ENCODE data around the gene AGAP1.

Gene AGAP1

DNA sequence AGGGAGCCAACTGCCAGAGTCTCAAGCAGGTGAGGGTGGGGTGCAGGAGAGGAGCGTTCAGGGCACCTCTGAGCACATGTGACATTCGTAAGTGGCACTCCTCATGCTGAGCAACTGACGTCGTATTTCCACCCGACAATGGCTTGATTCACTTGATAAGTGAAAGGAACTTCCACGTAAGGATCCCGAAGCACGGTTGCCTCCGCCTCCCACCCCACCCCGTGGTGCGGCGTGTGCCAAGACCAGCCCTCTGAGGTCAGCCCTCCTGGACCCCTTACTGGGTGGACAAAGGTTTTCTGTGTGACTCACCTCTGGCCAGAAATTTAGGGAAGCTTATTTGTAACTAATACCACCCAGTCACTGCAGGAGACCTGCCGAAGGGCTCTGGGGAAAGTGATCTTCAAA lies 59.9 kb downstream of the AGAP1 start:
- Histone ChIP-seq H3K4me3 (ENCODE audit: low read depth in 1 of 2, low read length in 2 of 2) (no peak overlapping the region), H3K36me3 (ENCODE audit: control insufficient read depth in 1 of 2, insufficient read depth in 2 of 2, low read length in 2 of 2) (no peaks in the 10 kb centered on the region), H3K27ac (ENCODE audit: low read length) (no peak overlapping the region), H3K4me1 (ENCODE audit: control insufficient read depth in 1 of 2, insufficient read depth in 2 of 2, low read length in 2 of 2) (peaks cover 10 to 22% of the 10 kb centered on the region in 2 donors), H3K27me3 (ENCODE audit: low read depth, low read length) (no peaks in the 10 kb centered on the region), H3K9me3 (ENCODE audit: control insufficient read depth in 1 of 2, low read length in 2 of 2) (no peaks in the 10 kb centered on the region)

GRCh38 chr2:235554385-235554784 lies 60.5 kb downstream of the AGAP1 start:
- H3K27ac ChIP-seq (ENCODE audit: low read length) = no peak overlapping the region
- H3K4me3 ChIP-seq (ENCODE audit: low read depth in 1 of 2, low read length in 2 of 2) = no peak overlapping the region
- no peaks in the 10 kb centered on the region for H3K36me3 ChIP-seq (ENCODE audit: control insufficient read depth in 1 of 2, insufficient read depth in 2 of 2, low read length in 2 of 2)
- no peaks in the 10 kb centered on the region for H3K27me3 ChIP-seq (ENCODE audit: low read depth, low read length)
- H3K9me3 ChIP-seq (ENCODE audit: control insufficient read depth in 1 of 2, low read length in 2 of 2) = no peaks in the 10 kb centered on the region
- peaks cover 10 to 22% of the 10 kb centered on the region in 2 donors for H3K4me1 ChIP-seq (ENCODE audit: control insufficient read depth in 1 of 2, insufficient read depth in 2 of 2, low read length in 2 of 2)

- Histone ChIP-seq H3K4me1 (ENCODE audit: control insufficient read depth in 1 of 2, insufficient read depth in 2 of 2, low read length in 2 of 2) (peaks cover 10 to 22% of the 10 kb centered on the region in 2 donors), H3K36me3 (ENCODE audit: control insufficient read depth in 1 of 2, insufficient read depth in 2 of 2, low read length in 2 of 2) (no peaks in the 10 kb centered on the region), H3K27ac (ENCODE audit: low read length) (no peak overlapping the region), H3K9me3 (ENCODE audit: control insufficient read depth in 1 of 2, low read length in 2 of 2) (no peaks in the 10 kb centered on the region), H3K4me3 (ENCODE audit: low read depth in 1 of 2, low read length in 2 of 2) (no peak overlapping the region), H3K27me3 (ENCODE audit: low read depth, low read length) (no peaks in the 10 kb centered on the region)
These were observed 61.1 kb downstream of the AGAP1 start for GRCh38 chr2:235554936-235555335.

GRCh38 chr2:235555371-235555770 lies 61.5 kb downstream of the AGAP1 start:
- H3K9me3 ChIP-seq (ENCODE audit: control insufficient read depth in 1 of 2, low read length in 2 of 2) = no peaks in the 10 kb centered on the region
- peaks cover 10 to 22% of the 10 kb centered on the region in 2 donors for H3K4me1 ChIP-seq (ENCODE audit: control insufficient read depth in 1 of 2, insufficient read depth in 2 of 2, low read length in 2 of 2)
- no peak overlapping the region for H3K4me3 ChIP-seq (ENCODE audit: low read depth in 1 of 2, low read length in 2 of 2)
- H3K27me3 ChIP-seq (ENCODE audit: low read depth, low read length) = no peaks in the 10 kb centered on the region
- H3K27ac ChIP-seq (ENCODE audit: low read length) = no peak overlapping the region
- no peaks in the 10 kb centered on the region for H3K36me3 ChIP-seq (ENCODE audit: control insufficient read depth in 1 of 2, insufficient read depth in 2 of 2, low read length in 2 of 2)

DNA sequence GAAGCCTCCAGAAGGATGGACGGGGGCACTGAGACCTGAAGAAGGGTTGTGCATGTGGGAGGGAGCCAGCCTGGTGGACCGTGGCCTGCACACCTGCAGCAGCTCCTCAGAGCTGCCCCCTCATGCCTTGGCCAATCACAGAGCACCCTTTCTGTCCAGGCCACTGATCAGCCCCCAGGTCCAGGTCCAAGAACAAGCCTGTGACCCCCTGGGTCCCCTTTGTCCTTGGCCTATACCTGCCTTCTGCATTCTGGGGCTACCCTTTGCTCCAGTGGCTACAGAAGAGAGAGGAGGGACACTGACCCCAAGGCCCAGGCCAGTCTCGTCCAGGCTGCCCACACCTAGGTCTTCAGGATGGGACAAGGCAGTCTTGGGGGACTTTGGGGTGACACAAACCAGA lies 62.2 kb downstream of the AGAP1 start:
- Histone ChIP-seq H3K4me1 (ENCODE audit: control insufficient read depth in 1 of 2, insufficient read depth in 2 of 2, low read length in 2 of 2) (peaks cover 10 to 22% of the 10 kb centered on the region in 2 donors), H3K27me3 (ENCODE audit: low read depth, low read length) (no peaks in the 10 kb centered on the region), H3K27ac (ENCODE audit: low read length) (no peak overlapping the region), H3K4me3 (ENCODE audit: low read depth in 1 of 2, low read length in 2 of 2) (no peak overlapping the region), H3K9me3 (ENCODE audit: control insufficient read depth in 1 of 2, low read length in 2 of 2) (no peaks in the 10 kb centered on the region), H3K36me3 (ENCODE audit: control insufficient read depth in 1 of 2, insufficient read depth in 2 of 2, low read length in 2 of 2) (no peaks in the 10 kb centered on the region)

- peaks cover 6 to 17% of the 10 kb centered on the region in 2 donors for H3K4me1 ChIP-seq (ENCODE audit: control insufficient read depth in 1 of 2, insufficient read depth in 2 of 2, low read length in 2 of 2)
- H3K27me3 ChIP-seq (ENCODE audit: low read depth, low read length) = no peaks in the 10 kb centered on the region
- no peak overlapping the region for H3K4me3 ChIP-seq (ENCODE audit: low read depth in 1 of 2, low read length in 2 of 2)
- no peaks in the 10 kb centered on the region for H3K9me3 ChIP-seq (ENCODE audit: control insufficient read depth in 1 of 2, low read length in 2 of 2)
- H3K36me3 ChIP-seq (ENCODE audit: control insufficient read depth in 1 of 2, insufficient read depth in 2 of 2, low read length in 2 of 2) = no peaks in the 10 kb centered on the region
- no peak overlapping the region for H3K27ac ChIP-seq (ENCODE audit: low read length)
These were observed 63.1 kb downstream of the AGAP1 start for GRCh38 chr2:235556901-235557300.

- Histone ChIP-seq H3K9me3 (ENCODE audit: control insufficient read depth in 1 of 2, low read length in 2 of 2) (no peaks in the 10 kb centered on the region), H3K4me1 (ENCODE audit: control insufficient read depth in 1 of 2, insufficient read depth in 2 of 2, low read length in 2 of 2) (peaks cover 0 to 7% of the 10 kb centered on the region in 2 donors), H3K36me3 (ENCODE audit: control insufficient read depth in 1 of 2, insufficient read depth in 2 of 2, low read length in 2 of 2) (no peaks in the 10 kb centered on the region), H3K4me3 (ENCODE audit: low read depth in 1 of 2, low read length in 2 of 2) (no peak overlapping the region), H3K27me3 (ENCODE audit: low read depth, low read length) (no peaks in the 10 kb centered on the region), H3K27ac (ENCODE audit: low read length) (no peak overlapping the region)
These were observed 64.1 kb downstream of the AGAP1 start for GRCh38 chr2:235557903-235558302.

DNA sequence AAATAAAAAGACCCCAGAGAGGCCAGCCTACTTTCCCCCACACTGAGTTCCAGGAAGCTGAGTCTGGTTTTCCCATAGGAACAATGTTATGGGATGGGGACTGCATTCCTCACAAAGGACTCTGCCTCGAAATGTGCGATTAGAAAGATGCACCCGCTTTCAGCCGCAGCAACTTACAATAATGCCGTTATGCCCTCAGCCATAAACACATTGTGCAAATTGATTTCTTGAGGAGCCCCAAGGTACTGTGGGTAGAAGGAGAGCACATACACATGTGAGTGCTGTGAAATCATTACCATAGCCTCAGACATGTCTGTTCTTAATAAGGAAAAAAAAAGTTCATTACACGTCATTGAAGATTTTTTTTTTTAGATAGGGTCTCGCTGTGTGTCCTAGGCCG lies 64.7 kb downstream of the AGAP1 start:
- H3K27me3 ChIP-seq (ENCODE audit: low read depth, low read length) = no peaks in the 10 kb centered on the region
- H3K4me3 ChIP-seq (ENCODE audit: low read depth in 1 of 2, low read length in 2 of 2) = no peak overlapping the region
- H3K27ac ChIP-seq (ENCODE audit: low read length) = no peak overlapping the region
- no peaks in the 10 kb centered on the region for H3K36me3 ChIP-seq (ENCODE audit: control insufficient read depth in 1 of 2, insufficient read depth in 2 of 2, low read length in 2 of 2)
- H3K9me3 ChIP-seq (ENCODE audit: control insufficient read depth in 1 of 2, low read length in 2 of 2) = no peaks in the 10 kb centered on the region
- H3K4me1 ChIP-seq (ENCODE audit: control insufficient read depth in 1 of 2, insufficient read depth in 2 of 2, low read length in 2 of 2) = peaks cover 0 to 9% of the 10 kb centered on the region in 2 donors

DNA sequence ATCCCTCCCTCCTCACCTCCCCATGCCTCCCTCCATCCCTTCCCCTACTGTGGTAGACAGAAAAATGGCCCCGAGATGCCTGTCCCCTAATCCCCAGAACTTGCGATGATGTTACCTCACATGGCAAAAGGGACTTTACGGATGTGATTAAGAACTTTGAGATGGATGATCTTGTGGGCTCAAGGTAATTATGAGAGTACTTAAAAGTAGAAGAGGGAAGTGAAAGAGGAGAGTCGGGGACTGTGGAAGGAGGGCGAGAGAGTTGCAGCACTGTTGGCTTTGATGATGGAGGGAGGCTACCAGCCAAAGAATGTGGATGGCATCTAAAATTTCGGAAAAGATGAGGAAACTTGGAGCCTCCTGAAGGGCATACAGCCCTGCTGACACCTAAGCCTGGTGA lies 66.5 kb downstream of the AGAP1 start:
- Histone ChIP-seq H3K4me1 (ENCODE audit: control insufficient read depth in 1 of 2, insufficient read depth in 2 of 2, low read length in 2 of 2) (peaks cover 0 to 11% of the 10 kb centered on the region in 2 donors), H3K27ac (ENCODE audit: low read length) (no peak overlapping the region), H3K4me3 (ENCODE audit: low read depth in 1 of 2, low read length in 2 of 2) (no peak overlapping the region), H3K27me3 (ENCODE audit: low read depth, low read length) (no peaks in the 10 kb centered on the region), H3K9me3 (ENCODE audit: control insufficient read depth in 1 of 2, low read length in 2 of 2) (no peaks in the 10 kb centered on the region), H3K36me3 (ENCODE audit: control insufficient read depth in 1 of 2, insufficient read depth in 2 of 2, low read length in 2 of 2) (no peaks in the 10 kb centered on the region)

- no peak overlapping the region for H3K4me3 ChIP-seq (ENCODE audit: low read depth in 1 of 2, low read length in 2 of 2)
- no peaks in the 10 kb centered on the region for H3K27me3 ChIP-seq (ENCODE audit: low read depth, low read length)
- H3K36me3 ChIP-seq (ENCODE audit: control insufficient read depth in 1 of 2, insufficient read depth in 2 of 2, low read length in 2 of 2) = no peaks in the 10 kb centered on the region
- H3K9me3 ChIP-seq (ENCODE audit: control insufficient read depth in 1 of 2, low read length in 2 of 2) = no peaks in the 10 kb centered on the region
- H3K4me1 ChIP-seq (ENCODE audit: control insufficient read depth in 1 of 2, insufficient read depth in 2 of 2, low read length in 2 of 2) = peaks cover 0 to 11% of the 10 kb centered on the region in 2 donors
- H3K27ac ChIP-seq (ENCODE audit: low read length) = no peak overlapping the region
These were observed 67.6 kb downstream of the AGAP1 start for GRCh38 chr2:235561450-235561849.

- H3K36me3 ChIP-seq (ENCODE audit: control insufficient read depth in 1 of 2, insufficient read depth in 2 of 2, low read length in 2 of 2) = no peaks in the 10 kb centered on the region
- no peak overlapping the region for H3K27ac ChIP-seq (ENCODE audit: low read length)
- no peak overlapping the region for H3K4me3 ChIP-seq (ENCODE audit: low read depth in 1 of 2, low read length in 2 of 2)
- no peaks in the 10 kb centered on the region for H3K27me3 ChIP-seq (ENCODE audit: low read depth, low read length)
- peaks cover 0 to 11% of the 10 kb centered on the region in 2 donors for H3K4me1 ChIP-seq (ENCODE audit: control insufficient read depth in 1 of 2, insufficient read depth in 2 of 2, low read length in 2 of 2)
- no peaks in the 10 kb centered on the region for H3K9me3 ChIP-seq (ENCODE audit: control insufficient read depth in 1 of 2, low read length in 2 of 2)
These were observed 68.4 kb downstream of the AGAP1 start for GRCh38 chr2:235562065-235562747.

Measured in muscle layer of duodenum (tissue), 2 donors.